Measurements from ENCODE around the gene GBP3. TPM values are rescaled to one million over a fixed set of nuclear protein-coding genes. Genes with fewer than 3 reads are reported as not detected.

GBP3 gene
- total and polyA plus RNA-seq, 2 of the 8 experiments (the other 6 are each of a cell fraction or from before 2014, with no cell fraction given), result not detected

DNA sequence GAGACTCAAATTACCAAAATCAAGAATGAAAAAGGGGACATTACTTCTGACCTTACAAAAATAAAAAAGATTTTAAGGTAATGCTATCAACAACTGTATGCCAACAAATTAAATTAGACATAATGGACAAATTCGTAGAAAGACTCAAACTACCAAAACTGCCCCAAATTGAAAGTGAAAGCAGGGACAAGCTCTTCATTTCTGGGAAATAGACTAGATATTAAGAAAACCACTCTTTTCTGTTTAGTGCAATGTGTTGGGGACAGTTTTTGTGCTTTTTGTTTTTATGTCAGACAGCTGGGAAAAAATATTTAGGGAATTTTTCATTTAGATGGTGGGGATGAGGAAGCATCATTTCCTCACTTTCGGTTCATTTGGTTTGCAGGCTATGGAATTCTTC lies 47.3 kb upstream of the GBP3 start (continued):
- no peak for TF ChIP-seq TBP (IDR thresholded peaks at IDR 0.05; ENCODE audit: low read depth, low read length)
- TF ChIP-seq BRCA1 (IDR thresholded peaks at IDR 0.05; ENCODE audit: low read depth, low read length), result no peak
- TF ChIP-seq EGR1 (IDR thresholded peaks at IDR 0.05; ENCODE audit: borderline replicate concordance, low read depth, low read length), result no peak
- TF ChIP-seq SRF (IDR thresholded peaks at IDR 0.05; ENCODE audit: low read depth, low read length), result no peak
